Stimulated activated naive B cell treated with anti-CD40 and anti-IgM and Interleukin-4, amounts not matched to agents 10 μg/mL and 1 μg/mL and 100 μg/mL, for 72 hours (primary cell): ENCODE data around the gene HMGA1.
A peak's percentile ranks its signal among the peaks of the same experiment; 100 is the strongest.

Experiments used
- ATAC-seq, 2 donors: fragments of 150-1000 bp; cut with Tn5 transposase; replicated peaks; 2 replicates each; pipeline ENCODE4 v1.10.0; 2021; ENCODE audit warnings: moderate library complexity in 1 of 2
- DNase-seq: peaks from one replicate; pipeline ENCODE4 v3.0.0; 2021
- H3K27ac Mint-ChIP-seq: one replicate; pipeline ENCODE4 v1.8.0; 2022; ENCODE audit warnings: mild to moderate bottlenecking, mixed read lengths
- H3K27me3 Mint-ChIP-seq, 2 donors: one replicate each; pipeline ENCODE4 v1.8.0; 2022; ENCODE audit warnings: mixed read lengths in 2 of 2
- H3K36me3 Mint-ChIP-seq, 2 donors: one replicate each; pipeline ENCODE4 v1.8.0; 2022; ENCODE audit warnings: mixed read lengths in 2 of 2, mild to moderate bottlenecking in 1 of 2
- H3K4me1 Mint-ChIP-seq, 2 donors: one replicate each; pipeline ENCODE4 v1.8.0; 2022; ENCODE audit warnings: mixed read lengths in 2 of 2, mild to moderate bottlenecking in 1 of 2
- H3K4me3 Mint-ChIP-seq, 2 donors: one replicate each; pipeline ENCODE4 v1.8.0; 2022; ENCODE audit warnings: mild to moderate bottlenecking in 2 of 2, mixed read lengths in 2 of 2, moderate library complexity in 1 of 2
- H3K9me3 Mint-ChIP-seq, 2 donors: one replicate each; pipeline ENCODE4 v1.8.0; 2022; ENCODE audit warnings: mixed read lengths in 2 of 2, mild to moderate bottlenecking in 1 of 2

The HMGA1 gene

DNA sequence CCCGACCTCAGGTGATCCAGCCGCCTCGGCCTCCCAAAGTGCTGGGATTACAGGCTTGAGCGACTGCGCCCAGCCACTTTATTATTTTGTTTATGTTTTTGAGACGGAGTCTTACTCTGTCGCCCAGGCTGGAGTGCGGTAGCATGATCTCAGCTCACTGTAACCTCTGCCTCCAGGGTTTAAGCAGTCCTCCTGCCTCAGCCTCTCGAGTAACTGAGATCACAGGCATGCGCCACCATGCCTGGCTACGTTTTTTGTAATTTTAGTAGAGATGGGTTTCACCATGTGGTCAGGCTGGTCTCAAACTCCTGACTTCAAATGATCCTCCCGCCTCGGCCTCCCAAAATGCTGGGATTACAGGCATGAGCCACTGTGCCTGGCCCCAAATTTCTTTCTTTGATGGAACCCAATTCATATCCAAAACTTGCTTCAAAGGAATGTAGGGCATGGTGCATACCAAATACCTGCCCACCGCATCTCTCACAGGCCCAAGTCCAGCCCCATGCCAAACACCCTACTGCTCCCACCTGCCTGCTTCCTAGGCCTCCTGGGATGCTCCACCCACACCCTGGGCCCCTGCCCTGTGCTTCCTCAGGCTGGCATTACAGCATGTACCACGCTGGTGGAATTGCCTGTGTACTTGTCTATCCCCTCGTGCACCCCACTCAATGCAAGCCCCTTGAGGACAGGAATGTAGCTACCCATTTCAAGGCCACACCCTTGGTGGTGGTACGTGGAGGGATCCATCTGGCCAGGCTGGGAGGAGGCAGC is 4.9 kb upstream of the HMGA1 start:
- H3K9me3 Mint-ChIP-seq = no peaks in the 10 kb centered on the region
- H3K4me3 Mint-ChIP-seq = no peak overlapping the region
- H3K27me3 Mint-ChIP-seq = no peaks in the 10 kb centered on the region
- DNase-seq (no peak), ATAC-seq (no peak)
- H3K27ac Mint-ChIP-seq = no peak overlapping the region
- H3K36me3 Mint-ChIP-seq = peaks cover 2 to 12% of the 10 kb centered on the region in 2 donors
- H3K4me1 Mint-ChIP-seq = peaks cover 44 to 65% of the 10 kb centered on the region in 2 donors

GRCh38 chr6:34232901-34233300 is 3.8 kb upstream of the HMGA1 start:
- Mint-ChIP-seq H3K4me3 (no peak overlapping the region), H3K27ac (no peak overlapping the region), H3K9me3 (no peaks in the 10 kb centered on the region), H3K27me3 (no peaks in the 10 kb centered on the region), H3K36me3 (peaks cover 0 to 6% of the 10 kb centered on the region in 2 donors), H3K4me1 (peaks cover 33 to 53% of the 10 kb centered on the region in 2 donors)
- no peak for DNase-seq
- ATAC-seq = no peak

DNA sequence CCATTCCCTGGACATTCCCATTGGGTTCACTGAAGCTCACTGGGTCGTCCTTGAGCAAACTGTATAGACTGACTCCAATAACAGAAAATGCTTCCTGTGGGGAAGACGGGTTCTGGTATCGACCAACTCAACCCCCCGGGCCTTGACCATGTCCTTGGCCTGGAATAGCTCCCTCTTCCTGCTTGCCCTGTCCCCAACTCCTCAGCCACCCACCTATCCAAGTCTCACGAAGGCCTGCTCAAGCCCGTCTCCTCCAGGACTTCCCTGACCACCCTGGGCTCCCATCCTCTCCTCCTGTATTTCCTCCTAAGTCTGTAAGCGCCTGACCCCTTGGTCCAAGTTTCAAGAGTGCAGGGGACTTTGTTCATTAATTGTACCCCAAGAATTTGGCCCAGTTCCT is 2.8 kb upstream of the HMGA1 start:
- no peak overlapping the region for H3K4me3 Mint-ChIP-seq
- H3K27ac Mint-ChIP-seq = no peak overlapping the region
- H3K9me3 Mint-ChIP-seq = no peaks in the 10 kb centered on the region
- H3K27me3 Mint-ChIP-seq = no peaks in the 10 kb centered on the region
- peaks cover 4 to 13% of the 10 kb centered on the region in 2 donors for H3K36me3 Mint-ChIP-seq
- DNase-seq = no peak
- H3K4me1 Mint-ChIP-seq = peaks cover 37 to 54% of the 10 kb centered on the region in 2 donors
- no peak for ATAC-seq

DNA sequence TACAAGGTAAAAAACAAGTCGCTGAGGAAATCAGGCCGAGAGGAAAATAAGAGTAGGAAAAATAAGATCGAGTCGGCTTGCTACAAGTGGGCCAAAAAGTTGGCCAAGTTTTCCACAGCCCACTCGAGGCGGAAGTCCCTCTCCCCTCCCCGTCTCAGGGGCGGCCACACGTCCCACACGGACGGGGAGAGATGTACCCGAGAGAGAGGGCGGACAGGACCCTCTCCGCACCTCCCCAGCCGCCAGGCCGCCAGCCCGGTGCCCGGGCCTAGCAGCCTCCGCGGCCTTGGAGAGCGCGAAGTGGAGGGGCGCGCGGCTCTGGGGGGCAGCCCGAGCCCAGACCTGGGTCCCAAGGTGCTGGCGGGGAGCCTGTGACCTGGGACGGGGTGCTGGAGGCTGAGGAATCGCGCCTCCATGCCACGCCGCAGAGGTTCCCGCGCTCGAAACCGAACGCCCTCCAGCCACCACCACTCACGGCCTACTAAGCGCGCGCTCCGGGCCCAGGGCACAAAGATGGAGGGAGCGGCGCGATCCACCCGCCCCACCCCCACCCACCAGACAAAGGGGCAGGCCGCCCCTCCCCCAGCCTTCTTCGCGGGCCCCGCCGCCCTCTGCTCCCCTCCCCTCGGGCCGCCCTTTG is 1.9 kb upstream of the HMGA1 start:
- Mint-ChIP-seq H3K4me3 (peak overlapping the region; percentile 12 to 41), H3K36me3 (peaks cover 4 to 16% of the 10 kb centered on the region in 2 donors), H3K4me1 (peaks cover 37 to 53% of the 10 kb centered on the region in 2 donors), H3K27me3 (no peaks in the 10 kb centered on the region), H3K9me3 (no peaks in the 10 kb centered on the region), H3K27ac (peak overlapping the region; percentile 75)
- ATAC-seq = no peak
- DNase-seq = no peak

DNA sequence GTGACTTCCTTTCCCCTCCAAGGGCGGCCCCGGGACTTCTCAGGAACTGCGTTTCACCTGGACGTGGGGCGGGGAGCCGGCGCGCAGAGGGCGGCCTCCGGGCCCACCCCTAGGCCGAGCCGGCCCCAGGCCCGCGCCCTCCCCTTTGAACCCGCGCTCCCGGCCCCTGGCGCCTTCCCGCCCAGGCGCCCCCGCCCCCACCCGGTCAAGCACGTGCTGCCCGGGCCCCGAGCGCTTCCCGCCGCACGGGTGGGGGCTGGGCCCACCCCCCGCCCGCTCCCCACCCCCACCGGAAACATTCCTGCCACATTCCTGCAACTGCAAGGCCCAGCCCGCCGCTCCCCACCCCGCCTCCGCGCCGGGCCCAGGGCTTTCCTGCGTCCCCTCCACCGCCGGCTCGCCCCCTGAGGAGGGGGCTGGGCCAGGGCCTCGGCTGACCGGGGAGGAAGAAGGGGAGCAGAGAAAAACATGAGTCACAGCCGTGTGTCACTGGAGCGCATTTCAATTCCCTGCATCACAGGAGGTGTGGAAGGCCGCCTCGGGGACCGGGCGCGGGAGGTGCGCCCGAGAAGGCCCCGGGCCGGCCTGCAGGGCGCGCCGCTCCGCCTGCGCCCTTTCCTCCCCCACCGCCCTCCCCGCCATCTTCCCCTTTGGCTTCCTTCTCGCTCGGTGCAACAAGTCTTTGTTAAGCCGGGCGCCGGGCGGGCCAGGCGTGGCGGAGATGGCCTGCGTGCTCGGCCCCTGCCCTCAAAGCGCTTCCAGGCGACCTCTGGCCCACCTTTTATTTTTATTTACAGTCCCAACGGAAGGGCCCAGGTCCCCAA is 1.2 kb upstream of the HMGA1 start:
- Mint-ChIP-seq H3K27ac (peak overlapping the region; percentile 99), H3K36me3 (peaks cover 5 to 22% of the 10 kb centered on the region in 2 donors), H3K9me3 (no peaks in the 10 kb centered on the region), H3K4me3 (peak overlapping the region; percentile 90), H3K4me1 (peaks cover 34 to 54% of the 10 kb centered on the region in 2 donors), H3K27me3 (no peaks in the 10 kb centered on the region)
- DNase-seq (no peak), ATAC-seq (peak; percentile 23 to 29)

DNA sequence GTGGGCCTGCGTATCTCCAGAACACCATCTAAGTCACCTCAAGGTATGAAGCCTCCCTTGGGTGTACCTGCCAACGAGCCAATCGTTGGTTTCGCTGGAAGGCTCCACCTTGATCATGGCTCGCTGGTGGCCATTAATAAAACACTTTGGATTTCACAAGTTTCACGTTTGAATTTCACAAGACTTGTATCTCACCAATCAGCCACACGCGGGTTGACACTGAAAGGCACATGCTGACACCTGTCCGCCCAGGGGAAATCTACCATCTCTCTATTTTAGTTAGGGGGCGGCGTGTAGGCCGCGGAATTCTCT is 586 bp upstream of the HMGA1 start:
- Mint-ChIP-seq H3K36me3 (peaks cover 10 to 27% of the 10 kb centered on the region in 2 donors), H3K27me3 (no peaks in the 10 kb centered on the region), H3K4me3 (peak overlapping the region; percentile 90), H3K9me3 (no peaks in the 10 kb centered on the region), H3K27ac (peak overlapping the region; percentile 99), H3K4me1 (peaks cover 29 to 54% of the 10 kb centered on the region in 2 donors)
- DNase-seq = no peak
- peak; percentile 23 to 33 for ATAC-seq

DNA sequence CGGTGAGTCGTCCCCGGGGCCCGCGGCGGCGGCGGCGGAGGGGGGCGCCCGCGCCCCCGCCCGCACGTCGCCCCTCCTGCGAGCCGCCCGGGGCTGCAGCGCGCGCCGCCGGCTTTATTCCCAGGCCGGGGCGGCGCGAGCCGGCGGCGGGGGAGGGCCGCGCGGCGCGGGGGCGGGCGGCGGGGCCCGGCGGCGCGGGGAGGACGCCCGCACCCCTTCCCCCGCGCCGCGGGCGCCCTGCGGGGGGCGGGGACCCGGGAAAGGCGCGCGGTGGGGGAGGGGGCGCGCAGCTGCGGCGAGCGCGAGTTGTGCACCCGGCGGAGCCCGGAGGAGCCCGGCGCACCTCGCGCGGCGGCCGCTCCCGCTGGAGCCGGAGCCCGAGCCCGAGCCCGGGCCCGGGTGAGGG is 646 bp downstream of the HMGA1 start:
- no peaks in the 10 kb centered on the region for H3K9me3 Mint-ChIP-seq
- H3K27ac Mint-ChIP-seq = peak overlapping the region; percentile 99
- H3K4me1 Mint-ChIP-seq = peaks cover 34 to 63% of the 10 kb centered on the region in 2 donors
- peak; percentile 2 to 8 for ATAC-seq
- H3K27me3 Mint-ChIP-seq = no peaks in the 10 kb centered on the region
- peak overlapping the region in 1 of 2 donors; percentile 90 for H3K4me3 Mint-ChIP-seq
- no peak for DNase-seq
- H3K36me3 Mint-ChIP-seq = peaks cover 13 to 39% of the 10 kb centered on the region in 2 donors

DNA sequence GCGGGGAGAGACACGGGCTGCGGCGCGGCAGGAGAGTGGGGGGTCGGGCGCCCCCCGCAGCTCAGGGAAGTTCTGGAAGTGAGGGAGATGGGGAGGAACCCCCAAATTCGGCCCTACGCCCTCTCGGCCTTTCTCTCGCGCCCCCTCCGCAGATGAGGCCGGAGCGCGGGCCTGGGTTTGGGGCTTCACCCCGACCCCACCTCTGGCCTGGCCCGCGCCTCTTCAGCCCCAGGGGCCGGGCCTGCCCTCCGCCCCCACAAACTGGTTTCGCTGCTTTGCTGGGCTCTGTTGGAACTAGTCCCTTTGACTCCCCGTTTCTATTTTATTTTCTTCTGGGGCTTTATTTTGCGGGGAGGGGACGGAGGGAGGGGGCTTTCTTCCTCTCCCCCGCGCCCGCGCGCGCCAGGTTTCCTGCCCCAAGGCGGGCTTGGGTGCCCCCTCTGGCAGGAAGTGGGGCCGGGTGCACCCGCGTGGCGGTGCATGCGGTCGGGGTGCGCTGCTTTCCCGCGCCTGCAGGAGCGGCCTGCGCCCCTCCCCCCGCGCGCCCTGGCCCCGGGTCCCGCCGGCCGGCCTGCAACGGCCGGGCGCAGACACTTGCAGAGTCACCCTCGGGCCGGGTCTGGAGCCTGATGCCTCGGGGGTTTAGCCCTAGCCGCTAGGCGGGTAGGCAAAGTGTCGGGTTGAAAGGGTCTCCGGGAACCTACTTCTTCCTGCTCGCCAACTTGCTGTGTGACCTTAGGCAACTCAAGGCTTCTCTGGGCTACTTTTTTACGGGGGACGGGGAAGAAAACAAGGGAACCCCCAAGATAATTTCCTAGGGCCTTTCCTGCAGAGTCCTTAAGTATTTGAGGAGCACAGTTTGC is 1.3 kb downstream of the HMGA1 start:
- Mint-ChIP-seq H3K9me3 (no peaks in the 10 kb centered on the region), H3K36me3 (peaks cover 17 to 45% of the 10 kb centered on the region in 2 donors), H3K4me1 (peaks cover 40 to 69% of the 10 kb centered on the region in 2 donors), H3K27me3 (no peaks in the 10 kb centered on the region), H3K4me3 (peak overlapping the region; percentile 89 to 90), H3K27ac (peak overlapping the region; percentile 97)
- ATAC-seq = peak; percentile 7 to 10
- DNase-seq = no peak

DNA sequence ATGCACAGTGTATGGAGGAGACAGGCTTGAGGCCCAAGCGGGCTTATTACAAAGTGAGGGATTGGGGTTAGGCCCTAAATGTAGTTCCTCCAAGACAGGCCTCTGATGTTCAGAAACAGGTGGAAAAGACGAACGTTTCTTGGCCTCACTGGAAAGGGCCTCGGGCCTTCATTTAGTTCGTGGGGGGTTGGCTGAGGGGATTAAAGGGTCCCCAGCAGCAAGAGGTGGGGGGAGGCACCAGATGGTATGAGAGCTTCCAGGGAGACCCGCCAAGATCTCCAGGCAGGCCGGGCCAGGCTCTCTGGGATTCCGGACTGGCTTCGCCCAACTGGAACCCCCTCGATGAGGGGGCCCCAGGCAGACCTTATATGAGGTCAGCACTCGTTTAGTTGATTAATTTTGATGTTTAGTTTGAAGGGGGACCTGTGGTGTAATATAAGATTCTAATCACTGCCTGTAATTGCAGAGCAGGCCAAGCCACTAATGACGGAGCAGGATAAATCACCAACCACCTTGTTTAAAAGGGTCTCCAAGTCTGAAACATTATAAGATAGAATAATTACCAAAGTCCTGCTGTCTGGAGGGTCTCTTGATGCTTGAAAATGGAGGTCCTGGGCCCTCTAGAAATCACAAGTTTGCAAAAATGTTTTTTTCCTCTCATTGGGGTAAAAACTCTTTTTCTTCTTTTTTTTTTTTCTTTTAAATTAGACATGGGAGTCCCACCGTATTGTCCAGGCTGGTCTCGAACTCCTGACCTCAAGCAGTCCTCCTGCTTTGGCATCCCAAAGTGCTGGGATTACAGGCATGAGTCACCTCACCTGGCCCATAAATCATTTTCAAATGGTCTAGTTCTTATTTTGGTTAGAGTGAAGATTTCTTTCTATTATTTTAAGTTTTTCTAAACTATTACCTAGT is 2.2 kb downstream of the HMGA1 start:
- Mint-ChIP-seq H3K27ac (peak overlapping the region; percentile 91), H3K9me3 (no peaks in the 10 kb centered on the region), H3K4me3 (peak overlapping the region; percentile 89 to 90), H3K27me3 (no peaks in the 10 kb centered on the region), H3K4me1 (peaks cover 46 to 76% of the 10 kb centered on the region in 2 donors), H3K36me3 (peaks cover 17 to 53% of the 10 kb centered on the region in 2 donors)
- no peak for DNase-seq
- no peak for ATAC-seq

GRCh38 chr6:34239500-34239825 is 2.8 kb downstream of the HMGA1 start:
- Mint-ChIP-seq H3K36me3 (peaks cover 19 to 58% of the 10 kb centered on the region in 2 donors), H3K4me3 (peak overlapping the region; percentile 56 to 59), H3K27ac (peak overlapping the region; percentile 75), H3K9me3 (no peaks in the 10 kb centered on the region), H3K27me3 (no peaks in the 10 kb centered on the region), H3K4me1 (peaks cover 43 to 76% of the 10 kb centered on the region in 2 donors)
- no peak for ATAC-seq
- DNase-seq = no peak

GRCh38 chr6:34239893-34240292 is 3.2 kb downstream of the HMGA1 start:
- peaks cover 21 to 62% of the 10 kb centered on the region in 2 donors for H3K36me3 Mint-ChIP-seq
- H3K27me3 Mint-ChIP-seq = no peaks in the 10 kb centered on the region
- no peaks in the 10 kb centered on the region for H3K9me3 Mint-ChIP-seq
- DNase-seq (no peak), ATAC-seq (no peak)
- H3K4me1 Mint-ChIP-seq = peaks cover 46 to 80% of the 10 kb centered on the region in 2 donors
- peak overlapping the region; percentile 13 to 22 for H3K4me3 Mint-ChIP-seq
- H3K27ac Mint-ChIP-seq = no peak overlapping the region

GRCh38 chr6:34240329-34241248 is 3.9 kb downstream of the HMGA1 start:
- DNase-seq (no peak), ATAC-seq (no peak)
- Mint-ChIP-seq H3K27ac (peak overlapping the region; percentile 80), H3K36me3 (peaks cover 28 to 69% of the 10 kb centered on the region in 2 donors), H3K9me3 (no peaks in the 10 kb centered on the region), H3K4me1 (peaks cover 52 to 86% of the 10 kb centered on the region in 2 donors), H3K4me3 (peak overlapping the region; percentile 13 to 22), H3K27me3 (no peaks in the 10 kb centered on the region)
